ENCODE data around the gene NCOA1. TPM values are rescaled to one million over a fixed set of nuclear protein-coding genes. Genes with fewer than 3 reads are reported as not detected.
"Not testable (repeated sequence)": the region's sequence is repeated elsewhere in the genome, so short reads cannot be mapped to it uniquely, and the experiment has no call there.

NCOA1 gene
- total RNA-seq, 2 donors from 2014 or later: 34.9 to 58.3 TPM

DNA sequence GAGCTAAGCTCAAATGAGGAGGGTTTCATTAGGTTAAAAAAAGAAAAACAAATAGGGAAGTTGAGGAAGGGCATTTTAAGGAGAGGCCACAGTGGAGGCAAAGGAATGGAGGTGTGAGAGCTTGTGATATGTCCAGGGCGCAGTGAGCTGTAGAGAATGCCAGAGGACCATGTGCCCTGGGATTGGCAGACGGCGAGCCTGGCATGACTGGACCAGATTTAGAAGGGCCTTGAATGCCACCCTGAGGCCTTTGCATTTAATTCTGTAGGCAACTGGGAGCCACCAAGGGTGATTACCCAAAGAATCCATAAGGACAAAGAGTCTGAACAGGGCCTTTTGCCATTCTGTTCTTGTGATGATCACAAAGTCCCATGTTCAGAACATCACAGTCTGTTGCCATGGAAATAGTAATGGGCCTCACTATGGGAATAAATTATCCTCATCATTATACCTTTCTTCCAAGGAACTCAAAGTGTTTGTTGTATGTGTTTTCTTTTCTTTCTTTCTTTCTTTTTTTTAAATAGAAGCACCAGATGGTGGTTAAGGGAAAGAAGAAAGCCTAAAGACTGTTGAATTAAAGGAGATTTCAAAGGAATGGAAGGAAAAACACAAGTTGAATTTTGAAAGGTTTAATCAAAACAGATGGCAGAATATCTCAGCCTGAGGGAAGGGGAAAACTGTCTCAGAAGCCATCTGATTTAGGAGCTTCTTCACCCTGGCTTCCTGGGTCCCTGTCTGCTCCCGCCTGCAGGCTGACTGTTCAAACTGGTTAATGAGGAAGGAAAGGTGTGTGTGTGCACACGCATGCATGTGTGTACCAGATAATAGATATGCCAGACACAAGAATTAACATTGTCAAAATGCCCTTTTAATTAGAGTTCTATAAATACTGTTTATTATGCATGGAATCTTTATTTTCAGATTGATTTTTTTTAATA, 31.6 kb upstream of the NCOA1 start:
- DNase-seq (ENCODE audit: low spot score) (no peak), ATAC-seq (ENCODE audit: insufficient number of reproducible peaks, low FRiP score, low read depth) (no peak)
- no peaks in the 10 kb centered on the region for H3K36me3 ChIP-seq
- no peaks in the 10 kb centered on the region for H3K27me3 ChIP-seq (replicated peaks; ENCODE audit: insufficient read depth)
- peaks cover 0 to 10% of the 10 kb centered on the region in 2 donors for H3K4me1 ChIP-seq (ENCODE audit: control insufficient read depth in 1 of 2, low read depth in 2 of 2)
- H3K9me3 ChIP-seq: no peaks in the 10 kb centered on the region
- no peak overlapping the region for H3K4me3 ChIP-seq
- H3K27ac ChIP-seq: no peak overlapping the region
- TF ChIP-seq, protein P1, sequence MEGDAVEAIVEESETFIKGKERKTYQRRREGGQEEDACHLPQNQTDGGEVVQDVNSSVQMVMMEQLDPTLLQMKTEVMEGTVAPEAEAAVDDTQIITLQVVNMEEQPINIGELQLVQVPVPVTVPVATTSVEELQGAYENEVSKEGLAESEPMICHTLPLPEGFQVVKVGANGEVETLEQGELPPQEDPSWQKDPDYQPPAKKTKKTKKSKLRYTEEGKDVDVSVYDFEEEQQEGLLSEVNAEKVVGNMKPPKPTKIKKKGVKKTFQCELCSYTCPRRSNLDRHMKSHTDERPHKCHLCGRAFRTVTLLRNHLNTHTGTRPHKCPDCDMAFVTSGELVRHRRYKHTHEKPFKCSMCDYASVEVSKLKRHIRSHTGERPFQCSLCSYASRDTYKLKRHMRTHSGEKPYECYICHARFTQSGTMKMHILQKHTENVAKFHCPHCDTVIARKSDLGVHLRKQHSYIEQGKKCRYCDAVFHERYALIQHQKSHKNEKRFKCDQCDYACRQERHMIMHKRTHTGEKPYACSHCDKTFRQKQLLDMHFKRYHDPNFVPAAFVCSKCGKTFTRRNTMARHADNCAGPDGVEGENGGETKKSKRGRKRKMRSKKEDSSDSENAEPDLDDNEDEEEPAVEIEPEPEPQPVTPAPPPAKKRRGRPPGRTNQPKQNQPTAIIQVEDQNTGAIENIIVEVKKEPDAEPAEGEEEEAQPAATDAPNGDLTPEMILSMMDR (IDR thresholded peaks at IDR 0.05): no peak

DNA sequence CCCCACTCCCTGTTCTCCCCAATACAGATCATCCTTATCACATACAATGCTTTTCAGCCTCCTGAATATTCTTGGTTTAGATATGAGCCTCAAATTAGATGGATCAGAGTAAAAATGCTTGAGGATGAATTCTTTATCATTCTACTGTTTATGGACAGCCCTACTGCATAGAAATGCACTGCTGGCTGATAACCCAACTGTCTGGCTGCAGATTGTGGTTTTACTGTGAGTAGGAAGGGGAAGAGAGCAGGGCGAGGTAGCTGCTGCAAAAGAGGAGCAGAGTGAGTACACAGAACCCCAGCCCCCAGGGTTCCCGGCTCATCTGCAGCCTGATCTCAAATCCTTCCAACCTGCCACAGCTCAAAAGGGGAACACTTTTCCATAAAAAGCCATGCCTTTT, 29.4 kb upstream of the NCOA1 start:
- Histone ChIP-seq H3K9me3 (no peaks in the 10 kb centered on the region), H3K27ac (no peak overlapping the region), H3K36me3 (no peaks in the 10 kb centered on the region), H3K27me3 (replicated peaks; ENCODE audit: insufficient read depth) (no peaks in the 10 kb centered on the region), H3K4me3 (no peak overlapping the region), H3K4me1 (ENCODE audit: control insufficient read depth in 1 of 2, low read depth in 2 of 2) (peaks cover 0 to 5% of the 10 kb centered on the region in 2 donors)
- no peak for ATAC-seq (ENCODE audit: insufficient number of reproducible peaks, low FRiP score, low read depth)
- TF ChIP-seq, protein P1 (IDR thresholded peaks at IDR 0.05): no peak
- no peak for DNase-seq (ENCODE audit: low spot score)

DNA sequence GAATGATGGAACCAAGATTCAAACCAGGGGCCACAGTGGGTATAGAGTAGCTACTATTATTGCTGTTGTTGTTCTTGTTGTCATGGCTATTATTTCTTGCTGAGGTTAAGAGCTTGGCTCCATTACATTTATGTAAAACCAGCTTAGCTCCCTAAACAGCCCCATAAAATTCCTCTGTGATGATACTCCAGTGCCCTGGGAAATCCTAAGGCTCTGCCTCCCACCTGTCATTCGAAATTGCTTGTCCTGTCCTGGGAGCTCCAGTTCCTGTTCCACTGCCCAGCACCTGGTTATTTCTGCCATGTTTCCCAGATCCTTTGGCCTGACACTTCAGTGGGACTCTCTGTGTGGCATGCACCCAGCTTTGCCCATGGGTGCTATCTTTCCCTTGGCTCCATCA, 27.8 kb upstream of the NCOA1 start:
- DNase-seq (ENCODE audit: low spot score): no peak

DNA sequence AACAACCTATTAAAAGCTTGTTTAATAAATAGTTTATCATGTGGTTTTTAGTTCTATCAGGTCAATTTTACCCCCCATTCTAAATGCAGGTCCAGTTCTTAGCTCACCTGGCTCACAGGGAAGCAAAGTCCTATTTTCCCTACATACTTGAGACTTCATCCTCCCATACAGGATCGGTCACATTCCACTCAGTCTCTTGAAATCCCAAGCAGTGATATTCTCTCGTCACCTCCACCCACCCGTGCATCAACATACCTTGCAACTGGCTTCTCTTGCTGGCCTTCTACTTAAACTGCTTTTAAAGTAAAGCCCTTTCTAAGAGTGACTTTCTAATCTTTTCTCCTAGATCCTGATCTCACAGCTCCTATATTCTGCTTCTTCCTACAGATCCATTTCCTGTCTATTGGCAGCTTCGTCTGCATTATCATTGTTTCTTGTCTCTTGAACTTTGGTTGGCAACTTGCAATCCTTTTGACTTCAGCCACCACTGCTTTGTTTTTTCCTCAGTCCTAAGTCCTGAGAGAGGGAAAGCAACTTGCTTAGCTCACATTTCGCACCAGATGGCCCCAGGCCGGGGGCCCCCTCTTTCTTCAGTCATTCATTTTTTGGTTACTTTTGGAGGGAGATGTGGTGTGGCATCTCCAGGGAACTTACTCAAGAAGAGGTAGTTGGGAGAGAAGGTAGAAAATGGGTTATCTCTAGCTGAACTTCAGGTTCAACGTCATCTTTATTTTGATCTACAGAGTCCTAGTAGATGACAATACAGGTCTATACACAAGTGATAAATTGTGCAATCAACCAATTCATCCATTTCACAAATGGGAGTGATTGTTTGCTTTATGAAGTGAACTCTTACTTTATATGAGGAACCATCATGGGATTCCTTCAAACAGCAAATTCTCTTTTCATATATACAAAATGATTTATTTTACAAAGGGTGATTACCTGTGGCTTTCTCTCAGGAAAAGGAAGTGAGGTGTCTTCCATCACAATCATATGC, 23.9 kb upstream of the NCOA1 start:
- Histone ChIP-seq H3K4me1 (ENCODE audit: control insufficient read depth in 1 of 2, low read depth in 2 of 2) (no peaks in the 10 kb centered on the region), H3K27ac (no peak overlapping the region), H3K36me3 (no peaks in the 10 kb centered on the region), H3K27me3 (replicated peaks; ENCODE audit: insufficient read depth) (no peaks in the 10 kb centered on the region), H3K4me3 (no peak overlapping the region), H3K9me3 (no peaks in the 10 kb centered on the region)
- ATAC-seq (ENCODE audit: insufficient number of reproducible peaks, low FRiP score, low read depth): no peak
- DNase-seq (ENCODE audit: low spot score): no peak
- TF ChIP-seq, protein P1 (IDR thresholded peaks at IDR 0.05): no peak

More for the DNA sequence above, 27.8 kb upstream of the NCOA1 start:
- Histone ChIP-seq H3K4me1 (ENCODE audit: control insufficient read depth in 1 of 2, low read depth in 2 of 2) (no peaks in the 10 kb centered on the region), H3K9me3 (no peaks in the 10 kb centered on the region), H3K36me3 (no peaks in the 10 kb centered on the region), H3K27ac (no peak overlapping the region), H3K27me3 (replicated peaks; ENCODE audit: insufficient read depth) (no peaks in the 10 kb centered on the region), H3K4me3 (no peak overlapping the region)
- TF ChIP-seq, protein P1 (IDR thresholded peaks at IDR 0.05): no peak
- no peak for ATAC-seq (ENCODE audit: insufficient number of reproducible peaks, low FRiP score, low read depth)

DNA sequence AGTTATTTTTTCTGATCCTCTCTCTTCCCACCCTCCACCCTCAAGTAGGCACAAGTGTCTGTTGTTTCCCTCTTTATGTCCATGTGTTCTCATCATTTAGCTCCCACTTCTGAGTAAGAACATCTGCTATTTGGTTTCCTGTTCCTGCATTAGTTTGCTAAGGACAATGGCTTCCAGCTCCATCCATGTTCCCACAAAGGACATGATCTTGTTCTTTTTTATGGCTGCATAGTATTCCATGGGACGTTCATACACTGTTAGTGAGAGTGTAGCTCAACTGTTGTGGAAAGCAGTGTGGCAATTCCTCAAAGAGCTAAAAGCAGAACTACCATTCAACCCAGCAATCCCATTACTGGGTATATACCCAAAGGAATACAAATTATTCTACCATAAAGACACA, 22.6 kb upstream of the NCOA1 start:
- not testable (repeated sequence) for H3K36me3 ChIP-seq; H3K27me3 ChIP-seq (replicated peaks; ENCODE audit: insufficient read depth); H3K9me3 ChIP-seq; DNase-seq (ENCODE audit: low spot score); H3K4me1 ChIP-seq (ENCODE audit: control insufficient read depth in 1 of 2, low read depth in 2 of 2); H3K27ac ChIP-seq; ATAC-seq (ENCODE audit: insufficient number of reproducible peaks, low FRiP score, low read depth); H3K4me3 ChIP-seq
